ENCODE data around the gene KRTAP10-11.
"Not testable (repeated sequence)": the region's sequence is repeated elsewhere in the genome, so short reads cannot be mapped to it uniquely, and the experiment has no call there.

DNA sequence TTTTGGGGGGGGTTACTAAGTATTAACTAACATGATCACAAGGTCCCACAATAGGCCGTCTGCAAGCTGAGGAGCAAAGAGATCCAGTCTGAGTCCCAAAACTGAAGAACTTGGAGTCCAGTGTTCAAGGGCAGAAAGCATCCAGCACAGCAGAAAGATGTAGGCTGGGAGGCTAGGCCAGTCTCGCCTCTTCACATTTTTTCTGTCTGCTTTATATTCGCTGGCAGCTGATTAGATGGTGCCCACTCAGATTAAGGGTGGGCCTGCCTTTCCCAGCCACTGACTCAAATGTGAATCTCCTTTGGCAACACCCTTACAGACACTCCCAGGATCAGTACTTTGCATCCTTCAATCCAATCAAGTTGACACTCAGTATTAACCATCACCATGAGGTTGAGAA is 43.5 kb downstream of the KRTAP10-11 start:
- TF ChIP-seq, protein P1, sequence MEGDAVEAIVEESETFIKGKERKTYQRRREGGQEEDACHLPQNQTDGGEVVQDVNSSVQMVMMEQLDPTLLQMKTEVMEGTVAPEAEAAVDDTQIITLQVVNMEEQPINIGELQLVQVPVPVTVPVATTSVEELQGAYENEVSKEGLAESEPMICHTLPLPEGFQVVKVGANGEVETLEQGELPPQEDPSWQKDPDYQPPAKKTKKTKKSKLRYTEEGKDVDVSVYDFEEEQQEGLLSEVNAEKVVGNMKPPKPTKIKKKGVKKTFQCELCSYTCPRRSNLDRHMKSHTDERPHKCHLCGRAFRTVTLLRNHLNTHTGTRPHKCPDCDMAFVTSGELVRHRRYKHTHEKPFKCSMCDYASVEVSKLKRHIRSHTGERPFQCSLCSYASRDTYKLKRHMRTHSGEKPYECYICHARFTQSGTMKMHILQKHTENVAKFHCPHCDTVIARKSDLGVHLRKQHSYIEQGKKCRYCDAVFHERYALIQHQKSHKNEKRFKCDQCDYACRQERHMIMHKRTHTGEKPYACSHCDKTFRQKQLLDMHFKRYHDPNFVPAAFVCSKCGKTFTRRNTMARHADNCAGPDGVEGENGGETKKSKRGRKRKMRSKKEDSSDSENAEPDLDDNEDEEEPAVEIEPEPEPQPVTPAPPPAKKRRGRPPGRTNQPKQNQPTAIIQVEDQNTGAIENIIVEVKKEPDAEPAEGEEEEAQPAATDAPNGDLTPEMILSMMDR (conservative IDR thresholded peaks at IDR 0.05; ENCODE audit: low read depth in 2 of 2), result not testable (repeated sequence)
- TF ChIP-seq POLR2AphosphoS5 (IDR thresholded peaks at IDR 0.05; ENCODE audit: low read depth); EZH2 (IDR thresholded peaks at IDR 0.05; ENCODE audit: low read depth, unreplicated experiment); EZH2phosphoT487 (IDR thresholded peaks at IDR 0.05; ENCODE audit: unreplicated experiment); CREB1 (CRISPR knock-in tag; IDR thresholded peaks at IDR 0.05; ENCODE audit: low read depth); ZNF331 (CRISPR knock-in tag; IDR thresholded peaks at IDR 0.05; ENCODE audit: low read depth); JUNB (IDR thresholded peaks at IDR 0.05; ENCODE audit: unreplicated experiment): not testable (repeated sequence)
- TF ChIP-seq, protein P2, sequence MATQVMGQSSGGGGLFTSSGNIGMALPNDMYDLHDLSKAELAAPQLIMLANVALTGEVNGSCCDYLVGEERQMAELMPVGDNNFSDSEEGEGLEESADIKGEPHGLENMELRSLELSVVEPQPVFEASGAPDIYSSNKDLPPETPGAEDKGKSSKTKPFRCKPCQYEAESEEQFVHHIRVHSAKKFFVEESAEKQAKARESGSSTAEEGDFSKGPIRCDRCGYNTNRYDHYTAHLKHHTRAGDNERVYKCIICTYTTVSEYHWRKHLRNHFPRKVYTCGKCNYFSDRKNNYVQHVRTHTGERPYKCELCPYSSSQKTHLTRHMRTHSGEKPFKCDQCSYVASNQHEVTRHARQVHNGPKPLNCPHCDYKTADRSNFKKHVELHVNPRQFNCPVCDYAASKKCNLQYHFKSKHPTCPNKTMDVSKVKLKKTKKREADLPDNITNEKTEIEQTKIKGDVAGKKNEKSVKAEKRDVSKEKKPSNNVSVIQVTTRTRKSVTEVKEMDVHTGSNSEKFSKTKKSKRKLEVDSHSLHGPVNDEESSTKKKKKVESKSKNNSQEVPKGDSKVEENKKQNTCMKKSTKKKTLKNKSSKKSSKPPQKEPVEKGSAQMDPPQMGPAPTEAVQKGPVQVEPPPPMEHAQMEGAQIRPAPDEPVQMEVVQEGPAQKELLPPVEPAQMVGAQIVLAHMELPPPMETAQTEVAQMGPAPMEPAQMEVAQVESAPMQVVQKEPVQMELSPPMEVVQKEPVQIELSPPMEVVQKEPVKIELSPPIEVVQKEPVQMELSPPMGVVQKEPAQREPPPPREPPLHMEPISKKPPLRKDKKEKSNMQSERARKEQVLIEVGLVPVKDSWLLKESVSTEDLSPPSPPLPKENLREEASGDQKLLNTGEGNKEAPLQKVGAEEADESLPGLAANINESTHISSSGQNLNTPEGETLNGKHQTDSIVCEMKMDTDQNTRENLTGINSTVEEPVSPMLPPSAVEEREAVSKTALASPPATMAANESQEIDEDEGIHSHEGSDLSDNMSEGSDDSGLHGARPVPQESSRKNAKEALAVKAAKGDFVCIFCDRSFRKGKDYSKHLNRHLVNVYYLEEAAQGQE (IDR thresholded peaks at IDR 0.05; ENCODE audit: unreplicated experiment), result not testable (repeated sequence)

All from GM23338 (cell line).